ENCODE measurements around the gene CAMK1. TPM values are rescaled to one million over a fixed set of nuclear protein-coding genes. Genes with fewer than 3 reads are reported as not detected.

Gene CAMK1
- total RNA-seq, 1 donor from 2014 or later = 116 TPM

DNA sequence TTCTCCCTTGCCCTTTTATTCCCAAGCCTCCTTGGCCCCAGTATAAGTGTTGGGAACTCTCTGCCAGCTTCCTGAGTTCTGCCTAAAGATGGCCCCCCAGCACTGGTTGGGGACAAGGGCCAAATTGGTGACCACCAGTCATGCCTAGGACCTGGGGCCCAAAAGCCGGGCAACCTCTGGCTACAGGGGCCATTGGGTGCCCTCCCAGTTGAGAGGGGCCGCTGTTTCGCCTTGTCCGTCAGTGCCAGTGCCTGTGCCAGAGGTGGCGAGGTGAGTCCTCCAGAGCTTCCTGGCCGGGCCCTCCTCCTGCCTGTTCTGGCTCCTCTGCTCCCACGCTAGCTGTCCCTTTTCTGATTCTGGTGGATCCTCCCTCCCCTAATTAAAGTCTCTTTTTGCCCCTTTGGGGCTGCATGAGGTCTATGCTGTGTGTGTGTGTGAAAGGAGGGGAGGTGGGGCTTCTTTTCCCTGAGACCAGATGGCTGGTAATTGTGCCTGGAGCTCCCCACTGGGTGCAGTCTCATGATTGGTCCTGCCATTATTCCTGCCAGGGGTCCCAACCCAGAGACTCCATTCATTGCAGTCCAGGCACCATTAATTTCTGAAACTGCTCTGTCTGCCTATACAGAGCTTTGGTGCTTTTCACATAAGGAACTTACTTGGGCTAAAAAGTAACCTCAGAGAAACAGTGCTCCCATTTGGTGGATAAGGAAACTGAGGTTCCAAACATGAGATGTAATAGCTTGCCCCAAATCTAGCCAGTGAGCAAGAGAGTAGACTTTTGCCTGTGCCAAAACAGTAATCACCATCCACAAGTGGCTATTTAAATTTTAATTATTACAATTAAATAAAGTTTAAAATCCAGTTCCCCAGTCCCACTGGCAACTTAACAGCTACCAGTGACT is 37.2 kb upstream of the CAMK1 start:
- intact Hi-C loops (cut with micrococcal nuclease) = loop anchor here (5.0 kb wide), 2 partner anchors 40 to 55 kb away; partner anchors contain the start of gene CAMK1

DNA sequence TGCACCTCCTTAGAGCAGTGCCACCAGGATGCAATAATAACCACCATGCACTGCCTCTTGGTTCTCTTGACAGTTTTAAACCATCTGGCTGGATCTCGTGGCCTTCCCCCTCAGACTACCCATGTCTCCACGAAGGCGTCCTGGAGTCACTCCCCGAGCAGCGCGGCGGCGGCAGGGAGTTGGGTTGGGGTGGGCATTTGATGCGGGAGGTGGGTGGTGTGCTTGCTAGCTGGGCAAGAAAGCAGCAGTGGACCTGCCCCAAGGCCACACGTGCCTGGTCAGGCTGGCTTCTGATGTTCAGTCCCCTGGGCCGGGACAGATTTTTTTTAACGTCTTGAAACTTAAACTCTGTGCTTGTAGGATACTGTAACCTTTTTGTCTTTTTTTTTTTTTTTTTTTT is 36.4 kb upstream of the CAMK1 start:
- DNase-seq (ENCODE audit: low spot score) = no peak
- no peaks in the 10 kb centered on the region for H3K9me3 Mint-ChIP-seq
- no peaks in the 10 kb centered on the region for H3K27me3 Mint-ChIP-seq (ENCODE audit: low read depth)
- peaks cover 35% of the 10 kb centered on the region for H3K4me1 Mint-ChIP-seq (ENCODE audit: low read depth)
- intact Hi-C loops (cut with micrococcal nuclease) = loop anchor here (5.0 kb wide), 2 partner anchors 39 to 54 kb away; partner anchors contain the start of gene CAMK1
- no peak overlapping the region for H3K27ac Mint-ChIP-seq
- H3K36me3 Mint-ChIP-seq (ENCODE audit: low read depth) = peaks cover 80% of the 10 kb centered on the region
- H3K4me3 Mint-ChIP-seq (ENCODE audit: low read depth) = no peak overlapping the region

More for the DNA sequence above, 37.2 kb upstream of the CAMK1 start:
- no peak overlapping the region for H3K27ac Mint-ChIP-seq
- peaks cover 39% of the 10 kb centered on the region for H3K4me1 Mint-ChIP-seq (ENCODE audit: low read depth)
- no peak for DNase-seq (ENCODE audit: low spot score)
- H3K9me3 Mint-ChIP-seq = no peaks in the 10 kb centered on the region
- peaks cover 81% of the 10 kb centered on the region for H3K36me3 Mint-ChIP-seq (ENCODE audit: low read depth)
- H3K4me3 Mint-ChIP-seq (ENCODE audit: low read depth) = no peak overlapping the region
- no peaks in the 10 kb centered on the region for H3K27me3 Mint-ChIP-seq (ENCODE audit: low read depth)

GRCh38 chr3:9804996-9805395 is 35.2 kb upstream of the CAMK1 start:
- H3K36me3 Mint-ChIP-seq (ENCODE audit: low read depth) = peaks cover 85% of the 10 kb centered on the region
- H3K27ac Mint-ChIP-seq = no peak overlapping the region
- no peaks in the 10 kb centered on the region for H3K9me3 Mint-ChIP-seq
- intact Hi-C loops (cut with micrococcal nuclease) = loop anchor here (5.0 kb wide), 2 partner anchors 38 to 53 kb away; partner anchors contain the start of gene CAMK1
- DNase-seq (ENCODE audit: low spot score) = no peak
- no peaks in the 10 kb centered on the region for H3K27me3 Mint-ChIP-seq (ENCODE audit: low read depth)
- H3K4me1 Mint-ChIP-seq (ENCODE audit: low read depth) = peaks cover 31% of the 10 kb centered on the region
- H3K4me3 Mint-ChIP-seq (ENCODE audit: low read depth) = no peak overlapping the region

DNA sequence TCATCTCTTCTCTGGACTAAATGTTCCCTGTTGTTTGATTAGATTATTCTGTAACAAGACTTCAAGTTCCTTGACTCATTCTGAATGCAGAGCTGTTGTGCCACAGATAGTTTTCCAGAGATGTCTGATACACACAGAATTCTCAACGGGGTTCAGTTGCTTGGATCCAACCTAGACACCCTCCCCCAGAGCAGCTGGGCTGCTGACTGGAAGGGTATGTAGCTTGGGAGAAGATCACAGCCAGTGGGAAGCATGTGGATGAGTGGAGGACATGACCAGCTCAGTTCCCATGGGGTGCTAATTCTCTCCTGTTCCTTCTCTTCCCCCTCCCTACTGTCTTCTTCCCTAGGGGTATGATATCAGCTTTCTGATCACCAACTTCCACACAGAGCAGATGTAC is 33.7 kb upstream of the CAMK1 start:
- Mint-ChIP-seq H3K4me1 (ENCODE audit: low read depth) (peaks cover 20% of the 10 kb centered on the region), H3K36me3 (ENCODE audit: low read depth) (peaks cover 85% of the 10 kb centered on the region), H3K27me3 (ENCODE audit: low read depth) (no peaks in the 10 kb centered on the region), H3K27ac (peak overlapping the region; percentile 12), H3K9me3 (no peaks in the 10 kb centered on the region), H3K4me3 (ENCODE audit: low read depth) (no peak overlapping the region)
- DNase-seq (ENCODE audit: low spot score) = no peak
- intact Hi-C loops (cut with micrococcal nuclease) = no loop called here

GRCh38 chr3:9800529-9800928 is 30.8 kb upstream of the CAMK1 start:
- Mint-ChIP-seq H3K9me3 (no peaks in the 10 kb centered on the region), H3K36me3 (ENCODE audit: low read depth) (peaks cover 83% of the 10 kb centered on the region)
- intact Hi-C loops (cut with micrococcal nuclease) = no loop called here

GRCh38 chr3:9797196-9797945 is 27.6 kb upstream of the CAMK1 start:
- H3K36me3 Mint-ChIP-seq (ENCODE audit: low read depth) = peaks cover 72% of the 10 kb centered on the region
- intact Hi-C loops (cut with micrococcal nuclease) = loop anchor here (10.0 kb wide), 1 partner anchor 447 kb away; the partner anchor contains the start of gene TATDN2
- no peaks in the 10 kb centered on the region for H3K9me3 Mint-ChIP-seq
- H3K27ac Mint-ChIP-seq = peak overlapping the region; percentile 17
- no peak for DNase-seq (ENCODE audit: low spot score)
- no peaks in the 10 kb centered on the region for H3K27me3 Mint-ChIP-seq (ENCODE audit: low read depth)
- no peak overlapping the region for H3K4me3 Mint-ChIP-seq (ENCODE audit: low read depth)
- H3K4me1 Mint-ChIP-seq (ENCODE audit: low read depth) = peaks cover 25% of the 10 kb centered on the region

More at GRCh38 chr3:9800529-9800928, 30.8 kb upstream of the CAMK1 start:
- Mint-ChIP-seq H3K27ac (no peak overlapping the region), H3K4me3 (ENCODE audit: low read depth) (no peak overlapping the region), H3K4me1 (ENCODE audit: low read depth) (peaks cover 20% of the 10 kb centered on the region), H3K27me3 (ENCODE audit: low read depth) (no peaks in the 10 kb centered on the region)
- no peak for DNase-seq (ENCODE audit: low spot score)

DNA sequence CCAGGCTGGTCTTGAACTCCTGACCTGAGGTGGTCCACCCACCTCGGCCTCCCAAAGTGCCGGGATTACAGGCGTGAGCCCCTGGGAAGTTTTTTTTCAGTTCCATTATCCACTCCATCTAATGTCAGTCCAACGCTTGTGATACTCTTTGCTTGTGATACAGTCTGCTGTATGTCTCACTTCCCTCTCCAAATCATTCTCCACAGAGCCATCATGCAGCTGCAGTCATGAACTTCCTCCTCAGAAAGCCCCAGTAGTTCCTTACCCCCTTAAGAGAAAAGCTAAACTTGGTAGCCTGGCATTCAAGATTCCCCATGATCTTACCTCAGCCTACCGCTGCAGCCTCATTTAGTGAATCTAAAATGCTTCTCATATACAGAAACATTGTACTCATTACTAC is 25.5 kb upstream of the CAMK1 start:
- Mint-ChIP-seq H3K4me1 (ENCODE audit: low read depth) (peaks cover 42% of the 10 kb centered on the region), H3K4me3 (ENCODE audit: low read depth) (peak overlapping the region; percentile 73), H3K27ac (peak overlapping the region; percentile 54), H3K9me3 (no peaks in the 10 kb centered on the region), H3K27me3 (ENCODE audit: low read depth) (no peaks in the 10 kb centered on the region), H3K36me3 (ENCODE audit: low read depth) (peaks cover 74% of the 10 kb centered on the region)
- no peak for DNase-seq (ENCODE audit: low spot score)
- intact Hi-C loops (cut with micrococcal nuclease) = loop anchor here (10.0 kb wide), 1 partner anchor 450 kb away; the partner anchor contains the start of gene TATDN2

GRCh38 chr3:9794400-9794799 is 24.7 kb upstream of the CAMK1 start:
- Mint-ChIP-seq H3K27me3 (ENCODE audit: low read depth) (no peaks in the 10 kb centered on the region), H3K9me3 (no peaks in the 10 kb centered on the region), H3K27ac (peak overlapping the region; percentile 50), H3K36me3 (ENCODE audit: low read depth) (peaks cover 74% of the 10 kb centered on the region), H3K4me3 (ENCODE audit: low read depth) (peak overlapping the region; percentile 99), H3K4me1 (ENCODE audit: low read depth) (peaks cover 49% of the 10 kb centered on the region)
- no peak for DNase-seq (ENCODE audit: low spot score)
- intact Hi-C loops (cut with micrococcal nuclease) = loop anchor here (5.0 to 10.0 kb wide), 2 partner anchors 138 to 450 kb away; partner anchors contain the start of genes CRELD1 and TATDN2

GRCh38 chr3:9793161-9793781 is 23.5 kb upstream of the CAMK1 start:
- Mint-ChIP-seq H3K4me3 (ENCODE audit: low read depth) (peak overlapping the region; percentile 99), H3K36me3 (ENCODE audit: low read depth) (peaks cover 73% of the 10 kb centered on the region), H3K9me3 (no peaks in the 10 kb centered on the region), H3K4me1 (ENCODE audit: low read depth) (peaks cover 53% of the 10 kb centered on the region), H3K27me3 (ENCODE audit: low read depth) (no peaks in the 10 kb centered on the region), H3K27ac (peak overlapping the region; percentile 98)
- peak; percentile 17 for DNase-seq (ENCODE audit: low spot score)
- intact Hi-C loops (cut with micrococcal nuclease) = loop anchor here (2.0 to 10.0 kb wide), 5 partner anchors 50 to 452 kb away; partner anchors contain the start of genes CRELD1, MTMR14, SETD5 and TATDN2

DNA sequence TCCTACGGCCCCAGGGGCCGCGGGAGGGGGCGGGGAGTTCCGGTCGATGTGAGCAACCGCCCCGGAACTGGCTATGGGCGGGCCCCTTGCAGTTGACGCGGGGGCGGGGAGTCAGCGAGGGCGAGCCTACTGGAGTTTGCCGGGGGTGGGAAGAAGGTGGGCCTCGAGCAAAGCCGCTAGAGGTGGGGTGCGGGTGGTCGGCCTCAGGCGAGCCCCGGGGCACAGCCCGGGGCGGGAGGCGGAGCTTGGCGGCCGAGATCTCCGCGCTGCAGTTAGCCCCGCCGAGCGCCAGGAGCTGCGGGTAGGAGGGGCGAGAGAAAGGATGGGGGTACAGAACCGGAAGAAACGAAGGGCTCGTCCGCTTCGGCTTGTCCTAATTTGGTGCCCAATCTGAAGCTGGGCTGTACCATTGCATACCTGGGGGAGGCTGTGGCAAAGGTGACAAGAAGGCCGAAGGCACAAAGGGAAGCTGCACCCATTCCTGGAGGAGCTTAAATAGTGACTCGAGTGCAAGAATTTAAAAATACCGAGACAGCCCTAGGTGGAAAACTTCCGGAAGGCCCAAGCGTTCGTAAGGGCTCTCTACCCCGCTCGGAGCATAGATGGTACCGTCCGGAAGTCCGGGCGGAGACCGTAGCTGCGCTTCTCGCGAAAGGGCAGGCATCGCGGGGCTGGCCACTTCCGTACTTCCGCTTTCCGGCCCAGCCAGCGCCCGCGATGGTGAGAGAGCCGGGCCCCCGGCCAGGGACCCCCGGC is 22.8 kb upstream of the CAMK1 start, which contains the start of the genes ARPC4 and TADA3:
TSS of gene ARPC4 (plus strand) at position 678 of the 756 bp plus-strand sequence. CDS start at position 718, 40 bp downstream.
TSS of gene TADA3 (minus strand) at position 69 of the 756 bp plus-strand sequence. CDS start 1,007 bp downstream, outside the sequence.
- Mint-ChIP-seq H3K27ac (peak within 1 kb of the TSS; percentile 98), H3K36me3 (ENCODE audit: low read depth) (peaks cover 70% of the 10 kb centered on the region), H3K4me1 (ENCODE audit: low read depth) (peaks cover 55% of the 10 kb centered on the region), H3K4me3 (ENCODE audit: low read depth) (peak within 1 kb of the TSS; percentile 99), H3K27me3 (ENCODE audit: low read depth) (no peaks in the 10 kb centered on the region), H3K9me3 (no peaks in the 10 kb centered on the region)
- DNase-seq (ENCODE audit: low spot score) = peak; percentile 90
- intact Hi-C loops (cut with micrococcal nuclease) = loop anchor here (1.0 to 10.0 kb wide), 9 partner anchors 14 to 452 kb away; partner anchors contain the start of genes BRPF1, CAMK1, CRELD1 and MTMR14

- intact Hi-C loops (cut with micrococcal nuclease) = loop anchor here (1.0 to 10.0 kb wide), 9 partner anchors 14 to 453 kb away; partner anchors contain the start of genes BRPF1, CAMK1, CRELD1 and MTMR14
- H3K4me3 Mint-ChIP-seq (ENCODE audit: low read depth) = peak overlapping the region; percentile 99
- H3K27me3 Mint-ChIP-seq (ENCODE audit: low read depth) = no peaks in the 10 kb centered on the region
- H3K27ac Mint-ChIP-seq = peak overlapping the region; percentile 98
- no peak for DNase-seq (ENCODE audit: low spot score)
- H3K4me1 Mint-ChIP-seq (ENCODE audit: low read depth) = peaks cover 56% of the 10 kb centered on the region
- no peaks in the 10 kb centered on the region for H3K9me3 Mint-ChIP-seq
- peaks cover 70% of the 10 kb centered on the region for H3K36me3 Mint-ChIP-seq (ENCODE audit: low read depth)
These were observed 22.1 kb upstream of the CAMK1 start for GRCh38 chr3:9791790-9792404.

All from activated T-helper 2 cell treated with anti-CD3 and anti-CD28 coated beads, Interferon-gamma antibody, Interleukin-2, Interleukin-4, amounts not matched to agents 10 μg/mL and 5 μg/mL and 100 μg/mL, durations not matched to agents 14 hours and 24 hours and 36 hours (primary cell).